A549 (cell line): ENCODE measurements around the gene ZNF581. TPM values are rescaled to one million over a fixed set of nuclear protein-coding genes. Genes with fewer than 3 reads are reported as not detected.

Source experiments
- ATAC-seq, 2 experiments: fragments of 200-7000 bp in 1 of 2; fragments of >200 bp in 1 of 2; cut with Nextera tagmentation in 1 of 2; cut with Tn5 transposase in 1 of 2; 3 replicates each; pipeline versions ENCODE4 v1.8.0 to v1.9.1; 2018 to 2020; ENCODE audit warnings: mild to moderate bottlenecking in 1 of 2, moderate library complexity in 1 of 2
- CTCF ChIA-PET: fragments of 300-600 bp; sonication (Branson Sonifier 250); formaldehyde crosslinking; extraction: SDS; loops from one replicate; lab custom pipeline; 2021; ENCODE audit warnings: antibody characterized with exemption, inconsistent platforms; lab: Yijun Ruan, JAX
- POLR2A ChIA-PET: fragments of 350-600 bp; formaldehyde crosslinking; extraction: SDS; loops from one replicate; lab custom pipeline; 2021; ENCODE audit warnings: antibody characterized with exemption, inconsistent platforms; lab: Yijun Ruan, JAX
- DNase-seq, 2 experiments: peaks; one replicate each; pipeline versions ENCODE4 v3.0.0 to v3.0.0-alpha.2; 2011 to 2016; ENCODE audit warnings: low read depth in 1 of 2, low spot score in 1 of 2
- FAIRE-seq: peaks from 2 replicates; lab custom pipeline; 2011; peaks lifted over from hg19 to GRCh38; lab: Jason Lieb, UNC
- H3K27ac ChIP-seq, 2 experiments: fragments of >200 bp; sonication (Bioruptor Twin); formaldehyde crosslinking; 3 replicates each; pipeline ENCODE4 v1.5.1; 2016 to 2017
- H3K4me1 ChIP-seq: fragments of >200 bp; sonication (Bioruptor Twin); formaldehyde crosslinking; 3 replicates; pipeline ENCODE4 v1.6.1; 2016
- H3K4me2 ChIP-seq: fragments of >200 bp; sonication (Bioruptor Twin); formaldehyde crosslinking; 3 replicates; pipeline ENCODE4 v1.6.1; 2016
- H3K4me3 ChIP-seq: fragments of >200 bp; sonication (Bioruptor Twin); formaldehyde crosslinking; 3 replicates; pipeline ENCODE4 v1.5.1; 2016
- H3K9me3 ChIP-seq: fragments of >200 bp; sonication (Bioruptor Twin); formaldehyde crosslinking; 3 replicates; pipeline ENCODE4 v1.6.1; 2016
- BCL3 ChIP-seq: fragments of >200 bp; sonication (Bioruptor Twin); formaldehyde crosslinking; IDR thresholded peaks from 3 replicates; pipeline ENCODE4 v1.6.1; 2016
- CBX8 ChIP-seq: fragments of 200-600 bp; sonication (generic); IDR thresholded peaks from 2 replicates; pipeline ENCODE4 v1.6.1; 2016
- CEBPB ChIP-seq, 2 experiments: fragments of >200 bp in 1 of 2; sonication (Bioruptor Twin) in 1 of 2; formaldehyde crosslinking in 1 of 2; IDR thresholded peaks; 2 replicates each; pipeline ENCODE4 v1.6.1; 2012 to 2016
- CHD2 ChIP-seq: fragments of 150-350 bp; IDR thresholded peaks from 2 replicates; pipeline ENCODE4 v1.6.1; 2014; ENCODE audit warnings: low read length; ENCODE audit not compliant: partially characterized antibody
- EHF ChIP-seq: fragments of 250-450 bp; sonication (Bioruptor Pico); IDR thresholded peaks from 2 replicates; pipeline ENCODE4 v1.5.0; 2020; ENCODE audit warnings: mild to moderate bottlenecking
- ELK1 ChIP-seq: fragments of 150-350 bp; IDR thresholded peaks from 2 replicates; pipeline ENCODE4 v1.6.1; 2014; ENCODE audit warnings: low read depth, mild to moderate bottlenecking, low read length
- ESRRA ChIP-seq: fragments of 150-350 bp; IDR thresholded peaks from 2 replicates; pipeline ENCODE4 v1.6.1; 2014; ENCODE audit warnings: mild to moderate bottlenecking, low read length, borderline replicate concordance
- GATA3 ChIP-seq: IDR thresholded peaks from 2 replicates; pipeline ENCODE4 v1.6.1; 2012; ENCODE audit warnings: borderline replicate concordance
- HDAC2 ChIP-seq: fragments of 200-600 bp; sonication (generic); IDR thresholded peaks from 2 replicates; pipeline ENCODE4 v1.6.1; 2016
- HES2 ChIP-seq: fragments of >200 bp; sonication (Bioruptor Twin); formaldehyde crosslinking; IDR thresholded peaks from 2 replicates; pipeline ENCODE4 v1.6.1; 2016
- HOXB13 ChIP-seq: fragments of 250-450 bp; sonication (Bioruptor Pico); IDR thresholded peaks from 2 replicates; pipeline ENCODE4 v1.5.0; 2020; ENCODE audit warnings: low read depth, mild to moderate bottlenecking, moderate library complexity
- HOXB5 ChIP-seq: fragments of 250-450 bp; sonication (Bioruptor Pico); IDR thresholded peaks from 2 replicates; pipeline ENCODE4 v1.5.0; 2020; ENCODE audit warnings: mild to moderate bottlenecking, moderate library complexity
- JUNB ChIP-seq: fragments of >200 bp; sonication (Bioruptor Twin); formaldehyde crosslinking; IDR thresholded peaks from 2 replicates; pipeline ENCODE4 v1.6.1; 2016
- KDM5A ChIP-seq: fragments of 200-600 bp; sonication (generic); IDR thresholded peaks from 2 replicates; pipeline ENCODE4 v1.6.1; 2016; ENCODE audit warnings: antibody characterized with exemption, mild to moderate bottlenecking
- MYC ChIP-seq: IDR thresholded peaks from 2 replicates; pipeline ENCODE4 v1.6.1; 2012; ENCODE audit warnings: mild to moderate bottlenecking, inconsistent platforms, low read length, improper control_type of control experiment, borderline replicate concordance
- NFE2L2 ChIP-seq: fragments of 150-350 bp; conservative IDR thresholded peaks from 2 replicates; pipeline ENCODE4 v1.6.1; 2014; ENCODE audit warnings: low read length
- NPAS2 ChIP-seq: fragments of 250-450 bp; sonication (Bioruptor Pico); IDR thresholded peaks from 2 replicates; pipeline ENCODE4 v1.8.0; 2022; ENCODE audit warnings: mild to moderate bottlenecking, moderate library complexity, borderline replicate concordance
- PBX3 ChIP-seq: IDR thresholded peaks from 2 replicates; pipeline ENCODE4 v1.6.1; 2012
- PHF8 ChIP-seq: fragments of 200-600 bp; sonication (generic); IDR thresholded peaks from 2 replicates; pipeline ENCODE4 v1.6.1; 2016; ENCODE audit warnings: low read depth, mild to moderate bottlenecking, antibody characterized with exemption, moderate library complexity, borderline replicate concordance
- POLR2A ChIP-seq: IDR thresholded peaks from 2 replicates; pipeline ENCODE4 v1.6.1; 2012; ENCODE audit warnings: mild to moderate bottlenecking, low read length
- POLR2AphosphoS2 ChIP-seq: conservative IDR thresholded peaks from 2 replicates; pipeline ENCODE4 v1.6.1; 2012; ENCODE audit warnings: low read length, improper control_type of control experiment, inconsistent platforms
- RARB ChIP-seq: fragments of 250-450 bp; sonication (Bioruptor Pico); IDR thresholded peaks from 2 replicates; pipeline ENCODE4 v1.8.0; 2021; ENCODE audit warnings: mild to moderate bottlenecking, moderate library complexity
- RCOR1 ChIP-seq: fragments of 150-350 bp; IDR thresholded peaks from 2 replicates; pipeline ENCODE4 v1.6.1; 2014; ENCODE audit warnings: antibody characterized with exemption, low read length, low read depth
- ZNF302 ChIP-seq: fragments of 250-450 bp; sonication (Bioruptor Pico); IDR thresholded peaks from 2 replicates; pipeline ENCODE4 v1.9.0; 2021; ENCODE audit warnings: inconsistent platforms, mild to moderate bottlenecking, moderate library complexity
- ZSCAN20 ChIP-seq: fragments of 250-450 bp; sonication (Bioruptor Pico); IDR thresholded peaks from 2 replicates; pipeline ENCODE4 v1.8.0; 2022; ENCODE audit warnings: mild to moderate bottlenecking, moderate library complexity
- WGBS: methylation state at CpG from one replicate; pipeline ENCODE4 v1.1.6; 2017; ENCODE audit errors: missing lambda C conversion rate; 5-methylcytosine and 5-hydroxymethylcytosine counted together
- polyA plus RNA-seq, 4 experiments: library from polyadenylated mRNA; depleted of rRNA in 3 of 4; stranded (reverse); fragments of >200 nt; fragmentation: RNase III in 1 of 4; extraction: RNeasy Plus Mini Kit Qiagen cat#74134 plus additional on column Dnase treatment in 1 of 4; gene quantifications; 2 replicates in 3 of 4; 3 replicates in 1 of 4; pipeline ENCODE4 v1.2.3, GENCODE V29; 2011 to 2017
- TF ChIP-seq, protein P1 (sequence below): fragments of 450-650 bp; IDR thresholded peaks from 2 replicates; pipeline ENCODE4 v1.6.1; 2014; ENCODE audit warnings: antibody characterized with exemption

ZNF581 gene
- polyA plus RNA-seq, 2 of the 4 experiments (the other 2 are of a cell fraction): 13.9 to 24.9 TPM

DNA sequence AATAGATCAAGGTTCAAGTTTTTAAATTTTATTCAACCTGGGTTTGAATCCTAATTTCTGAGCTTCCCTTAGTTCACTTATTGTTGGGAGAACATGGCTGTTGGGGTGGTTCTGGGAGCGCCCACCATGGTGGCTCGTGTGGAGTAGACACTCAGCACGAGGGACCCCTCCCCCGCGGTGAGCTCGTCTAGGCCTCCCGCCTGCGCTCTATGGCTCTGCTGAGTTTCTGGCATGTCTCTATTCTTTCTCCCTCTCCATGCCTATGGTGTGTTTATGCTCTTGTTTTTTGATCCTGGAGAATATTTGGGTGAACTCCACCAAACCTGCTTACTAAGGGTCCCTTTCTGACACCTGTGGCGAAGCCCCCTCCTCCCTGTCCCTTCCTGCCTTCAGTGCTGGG, 30.0 kb downstream of the ZNF581 start:
- DNase-seq: no peak
- ATAC-seq: no peak
- no peak overlapping the region for H3K4me3 ChIP-seq
- ChIA-PET POLR2A (interaction anchor here (0.8 kb wide), 1 partner anchor 19 kb away, joined by 4 read pairs; no protein-coding TSS in a partner anchor), CTCF (interaction anchor here (0.9 to 10.0 kb wide), 3 partner anchors 20 to 42 kb away, joined by 4 to 97 read pairs (median 4); partner anchors contain the start of gene U2AF2)
- peak overlapping the region; percentile 97; the same call in 2 of the 3 replicates for H3K4me2 ChIP-seq
- peak overlapping the region in 1 of 2 experiments; percentile 96; a peak in 3 of 6 replicates for H3K27ac ChIP-seq
- peaks cover 66% of the 10 kb centered on the region for H3K4me1 ChIP-seq
- WGBS: 85% methylated on average over 9 of the region's 9 CpGs
- no peak for FAIRE-seq
- no peak for TF ChIP-seq CBX8
- TF ChIP-seq NPAS2: no peak
- TF ChIP-seq ELK1: no peak
- TF ChIP-seq CEBPB (IDR thresholded peaks at IDR 0.05): no peak
- no peak for TF ChIP-seq POLR2A
- TF ChIP-seq RCOR1: no peak
- TF ChIP-seq ZSCAN20 (CRISPR knock-in tag): no peak
- no peak for TF ChIP-seq KDM5A
- TF ChIP-seq HOXB5 (CRISPR knock-in tag): no peak
- TF ChIP-seq HDAC2: no peak
- no peak for TF ChIP-seq HOXB13 (CRISPR knock-in tag)
- no peak for TF ChIP-seq JUNB
- TF ChIP-seq, protein P1, sequence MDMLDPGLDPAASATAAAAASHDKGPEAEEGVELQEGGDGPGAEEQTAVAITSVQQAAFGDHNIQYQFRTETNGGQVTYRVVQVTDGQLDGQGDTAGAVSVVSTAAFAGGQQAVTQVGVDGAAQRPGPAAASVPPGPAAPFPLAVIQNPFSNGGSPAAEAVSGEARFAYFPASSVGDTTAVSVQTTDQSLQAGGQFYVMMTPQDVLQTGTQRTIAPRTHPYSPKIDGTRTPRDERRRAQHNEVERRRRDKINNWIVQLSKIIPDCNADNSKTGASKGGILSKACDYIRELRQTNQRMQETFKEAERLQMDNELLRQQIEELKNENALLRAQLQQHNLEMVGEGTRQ: no peak
- no peak for TF ChIP-seq HES2
- TF ChIP-seq ZNF302 (CRISPR knock-in tag): no peak
- TF ChIP-seq POLR2AphosphoS2: no peak
- no peak for TF ChIP-seq EHF (CRISPR knock-in tag)
- no peak for TF ChIP-seq PHF8
- no peaks in the 10 kb centered on the region for H3K9me3 ChIP-seq

DNA sequence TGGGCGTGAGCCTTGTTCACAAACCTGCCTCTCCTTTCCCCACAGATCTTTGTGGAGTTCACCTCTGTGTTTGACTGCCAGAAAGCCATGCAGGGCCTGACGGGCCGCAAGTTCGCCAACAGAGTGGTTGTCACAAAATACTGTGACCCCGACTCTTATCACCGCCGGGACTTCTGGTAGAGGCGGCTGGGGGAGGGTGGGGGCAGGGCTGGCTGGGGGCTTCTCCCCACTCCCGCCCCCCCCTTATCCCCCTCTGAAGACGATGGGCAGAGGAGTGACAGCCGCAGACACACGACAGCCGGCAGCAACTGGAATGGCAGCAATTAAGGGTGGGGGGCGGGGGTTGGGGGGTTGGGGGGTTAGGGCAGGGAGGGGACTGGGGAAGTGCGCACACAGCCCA, 30.4 kb downstream of the ZNF581 start:
- Histone ChIP-seq H3K4me1 (peaks cover 65% of the 10 kb centered on the region), H3K4me3 (peak overlapping the region; percentile 93; the same call in 1 of the 3 replicates), H3K9me3 (no peaks in the 10 kb centered on the region), H3K4me2 (peak overlapping the region; percentile 97), H3K27ac (peak overlapping the region in 1 of 2 experiments; percentile 96; a peak in 3 of 6 replicates)
- DNase-seq (no peak), FAIRE-seq (no peak), ATAC-seq (no peak)
- TF ChIP-seq CHD2: no peak
- no peak for TF ChIP-seq NFE2L2
- no peak for TF ChIP-seq MYC
- CTCF ChIA-PET: interaction anchor here (1.3 kb wide), 1 partner anchor 42 kb away, joined by 4 read pairs; no protein-coding TSS in a partner anchor
- POLR2A ChIA-PET: no interaction called here
- WGBS: 85% methylated on average over 9 of the region's 15 CpGs

GRCh38 chr19:55674459-55674840, 31.0 kb downstream of the ZNF581 start:
- Histone ChIP-seq H3K4me1 (peaks cover 60% of the 10 kb centered on the region), H3K27ac (peak overlapping the region; percentile 94 to 96)
- no peak for FAIRE-seq
- TF ChIP-seq ZSCAN20 (CRISPR knock-in tag): no peak
- TF ChIP-seq GATA3: no peak
- no peak for TF ChIP-seq RCOR1
- no peak for TF ChIP-seq PBX3
- no peak; the same call in 2 of the 3 replicates for TF ChIP-seq BCL3
- no peak for TF ChIP-seq ESRRA
- no peak for TF ChIP-seq RARB (CRISPR knock-in tag)
- TF ChIP-seq, all 56 proteins: peak for 0
- peak in 1 of 2 experiments; percentile 10; a peak in 3 of 6 replicates for ATAC-seq
- H3K4me3 ChIP-seq: peak overlapping the region; percentile 93
- no peak for DNase-seq
- no peaks in the 10 kb centered on the region for H3K9me3 ChIP-seq
- WGBS: 16% methylated on average over 16 of the region's 17 CpGs
- H3K4me2 ChIP-seq: peak overlapping the region; percentile 97
- CTCF ChIA-PET: no interaction called here
- POLR2A ChIA-PET: interaction anchor here (0.8 kb wide), 1 partner anchor 20 kb away, joined by 3 read pairs; the partner anchor contains the start of gene U2AF2
